GM19438 (cell line): ENCODE data around the gene DSCAML1.
"Not testable (repeated sequence)": the region's sequence is repeated elsewhere in the genome, so short reads cannot be mapped to it uniquely, and the experiment has no call there.

Experiments used
- ATAC-seq: cut with Tn5 transposase; IDR thresholded peaks from one replicate; pipeline ENCODE4 v1.9.1; 2021; ENCODE audit warnings: low read depth; ENCODE audit not compliant: unreplicated experiment

The DSCAML1 gene

GRCh38 chr11:117421041-117421440 lies 376.0 kb downstream of the DSCAML1 start:
- ATAC-seq, result no peak

GRCh38 chr11:117420598-117420997 lies 376.4 kb downstream of the DSCAML1 start:
- ATAC-seq, result no peak

GRCh38 chr11:117420143-117420485 lies 376.9 kb downstream of the DSCAML1 start:
- no peak for ATAC-seq

GRCh38 chr11:117419482-117420142 lies 377.4 kb downstream of the DSCAML1 start:
- no peak for ATAC-seq

- ATAC-seq, result no peak
These were observed 378.1 kb downstream of the DSCAML1 start for GRCh38 chr11:117418737-117419481.

- no peak for ATAC-seq
These were observed 379.2 kb downstream of the DSCAML1 start for GRCh38 chr11:117417856-117418255.

GRCh38 chr11:117417342-117417741 lies 379.7 kb downstream of the DSCAML1 start:
- no peak for ATAC-seq

GRCh38 chr11:117415358-117415896 lies 381.6 kb downstream of the DSCAML1 start:
- no peak for ATAC-seq

GRCh38 chr11:117414724-117415123 lies 382.3 kb downstream of the DSCAML1 start:
- no peak for ATAC-seq

GRCh38 chr11:117413616-117414015 lies 383.4 kb downstream of the DSCAML1 start:
- no peak for ATAC-seq

- ATAC-seq, result no peak
These were observed 384.3 kb downstream of the DSCAML1 start for GRCh38 chr11:117412653-117413275.

GRCh38 chr11:117412176-117412575 lies 384.8 kb downstream of the DSCAML1 start:
- ATAC-seq, result no peak

GRCh38 chr11:117411736-117412135 lies 385.3 kb downstream of the DSCAML1 start:
- ATAC-seq, result no peak

GRCh38 chr11:117410861-117411710 lies 385.9 kb downstream of the DSCAML1 start:
- no peak for ATAC-seq

GRCh38 chr11:117410238-117410637 lies 386.8 kb downstream of the DSCAML1 start:
- ATAC-seq, result no peak

- ATAC-seq, result no peak
These were observed 387.5 kb downstream of the DSCAML1 start for GRCh38 chr11:117409511-117409910.

GRCh38 chr11:117408356-117408755 lies 388.7 kb downstream of the DSCAML1 start:
- ATAC-seq, result no peak

- no peak for ATAC-seq
These were observed 390.0 kb downstream of the DSCAML1 start for GRCh38 chr11:117407016-117407415.

- not testable (repeated sequence) for ATAC-seq
These were observed 391.1 kb downstream of the DSCAML1 start for GRCh38 chr11:117405898-117406297.

GRCh38 chr11:117399100-117399840 lies 397.7 kb downstream of the DSCAML1 start:
- ATAC-seq, result not testable (repeated sequence)
